Fibroblast of pulmonary artery (primary cell): ENCODE measurements around the gene ARHGAP31.
"Not testable (repeated sequence)": the region's sequence is repeated elsewhere in the genome, so short reads cannot be mapped to it uniquely, and the experiment has no call there.

Experiments used
- DNase-seq: peaks from one replicate; pipeline ENCODE4 v3.0.0-alpha.2; 2010; ENCODE audit warnings: low read depth
- H3K4me3 ChIP-seq: replicated peaks from 2 replicates; pipeline ENCODE4 v1.5.1; 2011; ENCODE audit warnings: low read depth, mild to moderate bottlenecking, control low read depth, low read length, moderate library complexity
- CTCF ChIP-seq: IDR thresholded peaks from 2 replicates; pipeline ENCODE4 v1.5.1; 2011; ENCODE audit warnings: mild to moderate bottlenecking, control low read depth, low read length, inconsistent platforms; ENCODE audit errors: missing control alignments

The ARHGAP31 gene

GRCh38 chr3:119258915-119259314 lies 35.3 kb upstream of the ARHGAP31 start:
- no peak for DNase-seq
- no peak overlapping the region for H3K4me3 ChIP-seq
- no peak for TF ChIP-seq CTCF

GRCh38 chr3:119259821-119260220 lies 34.4 kb upstream of the ARHGAP31 start:
- no peak for DNase-seq
- no peak overlapping the region for H3K4me3 ChIP-seq
- no peak for TF ChIP-seq CTCF

- H3K4me3 ChIP-seq, result no peak overlapping the region
- no peak for TF ChIP-seq CTCF
- no peak for DNase-seq
Measured at GRCh38 chr3:119261055-119261454, 33.1 kb upstream of the ARHGAP31 start.

- DNase-seq, H3K4me3 ChIP-seq: not testable (repeated sequence)
Measured at GRCh38 chr3:119270212-119270611, 24.0 kb upstream of the ARHGAP31 start.

GRCh38 chr3:119276680-119277079 lies 17.5 kb upstream of the ARHGAP31 start:
- DNase-seq, result no peak
- TF ChIP-seq CTCF, result no peak
- no peak overlapping the region for H3K4me3 ChIP-seq

- no peak for TF ChIP-seq CTCF
Measured at GRCh38 chr3:119279101-119279554, 15.1 kb upstream of the ARHGAP31 start.

GRCh38 chr3:119279584-119280243 lies 14.5 kb upstream of the ARHGAP31 start:
- no peak for TF ChIP-seq CTCF
- no peak for DNase-seq
- H3K4me3 ChIP-seq, result no peak overlapping the region

More at GRCh38 chr3:119279101-119279554, 15.1 kb upstream of the ARHGAP31 start:
- H3K4me3 ChIP-seq, result no peak overlapping the region
- peak; percentile 60 for DNase-seq
